Transverse colon (tissue), 4 donors: Measurements from ENCODE around the gene CS. TPM values are rescaled to one million over a fixed set of nuclear protein-coding genes. Genes with fewer than 3 reads are reported as not detected.

Source experiments
- DNase-seq: peaks from one replicate; pipeline ENCODE4 v3.0.0-alpha.2; 2019
- H3K27ac ChIP-seq, 4 donors: fragments of 200-600 bp; sonication (generic); 2 replicates each; pipeline ENCODE4 v1.5.1; 2016 to 2018; ENCODE audit warnings: inconsistent platforms in 4 of 4
- H3K27me3 ChIP-seq: fragments of 200-600 bp; sonication (generic); 2 replicates; pipeline ENCODE4 v1.5.1; 2017; ENCODE audit warnings: inconsistent platforms
- H3K36me3 ChIP-seq, 4 donors: fragments of 200-600 bp; sonication (generic); 2 replicates each; pipeline ENCODE4 v1.5.1; 2017 to 2019; ENCODE audit warnings: inconsistent platforms in 4 of 4
- H3K4me1 ChIP-seq, 4 donors: fragments of 200-600 bp; sonication (generic); 2 replicates each; pipeline ENCODE4 v1.5.1; 2017 to 2020; ENCODE audit warnings: inconsistent platforms in 4 of 4
- H3K4me3 ChIP-seq, 4 donors: fragments of 200-600 bp; sonication (generic); 1 replicate in 1 of 4; 2 replicates in 3 of 4; pipeline versions ENCODE4 v1.5.1 to v1.6.1; 2017 to 2019; ENCODE audit warnings: inconsistent platforms in 4 of 4
- H3K9me3 ChIP-seq, 2 donors: fragments of 200-600 bp; sonication (generic); 2 replicates each; pipeline ENCODE4 v1.5.1; 2017 to 2019; ENCODE audit warnings: inconsistent platforms in 2 of 2
- EP300 ChIP-seq: sonication (generic); formaldehyde crosslinking; IDR thresholded peaks from one replicate; pipeline ENCODE4 v1.6.1; 2017; ENCODE audit warnings: antibody characterized with exemption, low read depth
- POLR2A ChIP-seq: fragments of 450-650 bp; IDR thresholded peaks from one replicate; pipeline ENCODE4 v1.6.1; 2016; ENCODE audit warnings: antibody characterized with exemption, mild to moderate bottlenecking, moderate library complexity
- POLR2AphosphoS5 ChIP-seq, 3 donors: sonication (generic); formaldehyde crosslinking; IDR thresholded peaks; one replicate each; pipeline ENCODE4 v1.6.1; 2016; ENCODE audit warnings: antibody characterized with exemption in 3 of 3
- WGBS, 2 donors: methylation state at CpG; one replicate each; pipeline ENCODE4 v1.1.5; 2018; ENCODE audit warnings: low coverage in 1 of 2; 5-methylcytosine and 5-hydroxymethylcytosine counted together
- in situ Hi-C, 4 donors: fragments of 200-750 bp; cut with MboI; loops; one replicate each; pipeline versions ENCODE4 v1.15.0 to v1.15.1; 2017; ENCODE audit warnings: low sequenced_read_pairs in 3 of 4, low pct_ligation_motif_present in 1 of 4, low pct_unique_long_range_greater_than_20kb in 1 of 4
- intact Hi-C: fragments of 100-400 bp; cut with DNase I; formaldehyde crosslinking; loops from one replicate; pipeline ENCODE4 v1.15.1; 2023; ENCODE audit warnings: low total_unique reads
- total RNA-seq, 4 donors: library from RNA; depleted of rRNA; stranded (reverse); fragments of >200 nt; gene quantifications; one replicate each; pipeline ENCODE4 v1.1.0, GENCODE V29; 2016
- TF ChIP-seq, protein P1 (sequence below), 5 experiments: fragments of 200-600 bp in 3 of 5; fragments of 450-650 bp in 2 of 5; sonication (generic) in 3 of 5; IDR thresholded peaks; 1 replicate in 2 of 5; 2 replicates in 3 of 5; pipeline ENCODE4 v1.5.1; 2016 to 2017; ENCODE audit warnings: antibody characterized with exemption in 5 of 5, inconsistent platforms in 3 of 5, mild to moderate bottlenecking in 2 of 5, moderate library complexity in 1 of 5

Gene CS
- total RNA-seq, 4 donors from 2014 or later: 92.4 to 297 (median 213) TPM

DNA sequence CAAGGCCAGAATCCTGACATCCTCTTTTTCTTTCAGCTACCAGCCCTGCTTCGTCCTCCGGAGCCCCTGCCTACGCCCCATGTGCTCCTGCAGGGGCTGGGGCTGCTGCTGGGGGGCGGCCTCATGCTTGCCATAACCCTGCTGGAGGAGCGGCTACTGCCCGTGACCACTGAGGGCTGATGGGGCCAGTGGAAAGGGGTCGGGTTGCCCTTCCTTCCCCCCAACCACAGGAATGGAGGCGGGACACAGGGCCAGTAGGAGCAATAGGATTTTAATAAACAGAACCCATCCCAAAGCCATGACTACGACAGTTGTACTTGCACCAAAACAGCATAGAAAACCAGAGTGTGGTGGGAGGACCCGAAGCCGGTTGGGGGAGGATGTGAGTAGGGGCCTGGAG lies 62.6 kb downstream of the CS start:
- Histone ChIP-seq H3K4me1 (no peaks in the 10 kb centered on the region), H3K4me3 (no peak overlapping the region), H3K27ac (no peak overlapping the region), H3K36me3 (peaks cover 0 to 16% (median 7%) of the 10 kb centered on the region in 4 donors), H3K9me3 (no peaks in the 10 kb centered on the region), H3K27me3 (no peaks in the 10 kb centered on the region)
- DNase-seq: no peak
- 60 to 70% methylated on average over 2 to 11 of the region's 11 CpGs for WGBS, 2 donors
- intact Hi-C loops (no loop called here), in situ Hi-C loops (no loop called here)
- TF ChIP-seq POLR2A: no peak
- TF ChIP-seq, protein P1, sequence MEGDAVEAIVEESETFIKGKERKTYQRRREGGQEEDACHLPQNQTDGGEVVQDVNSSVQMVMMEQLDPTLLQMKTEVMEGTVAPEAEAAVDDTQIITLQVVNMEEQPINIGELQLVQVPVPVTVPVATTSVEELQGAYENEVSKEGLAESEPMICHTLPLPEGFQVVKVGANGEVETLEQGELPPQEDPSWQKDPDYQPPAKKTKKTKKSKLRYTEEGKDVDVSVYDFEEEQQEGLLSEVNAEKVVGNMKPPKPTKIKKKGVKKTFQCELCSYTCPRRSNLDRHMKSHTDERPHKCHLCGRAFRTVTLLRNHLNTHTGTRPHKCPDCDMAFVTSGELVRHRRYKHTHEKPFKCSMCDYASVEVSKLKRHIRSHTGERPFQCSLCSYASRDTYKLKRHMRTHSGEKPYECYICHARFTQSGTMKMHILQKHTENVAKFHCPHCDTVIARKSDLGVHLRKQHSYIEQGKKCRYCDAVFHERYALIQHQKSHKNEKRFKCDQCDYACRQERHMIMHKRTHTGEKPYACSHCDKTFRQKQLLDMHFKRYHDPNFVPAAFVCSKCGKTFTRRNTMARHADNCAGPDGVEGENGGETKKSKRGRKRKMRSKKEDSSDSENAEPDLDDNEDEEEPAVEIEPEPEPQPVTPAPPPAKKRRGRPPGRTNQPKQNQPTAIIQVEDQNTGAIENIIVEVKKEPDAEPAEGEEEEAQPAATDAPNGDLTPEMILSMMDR (IDR thresholded peaks at IDR 0.05): no peak
- no peak for TF ChIP-seq EP300
- no peak for TF ChIP-seq POLR2AphosphoS5 (IDR thresholded peaks at IDR 0.05)

DNA sequence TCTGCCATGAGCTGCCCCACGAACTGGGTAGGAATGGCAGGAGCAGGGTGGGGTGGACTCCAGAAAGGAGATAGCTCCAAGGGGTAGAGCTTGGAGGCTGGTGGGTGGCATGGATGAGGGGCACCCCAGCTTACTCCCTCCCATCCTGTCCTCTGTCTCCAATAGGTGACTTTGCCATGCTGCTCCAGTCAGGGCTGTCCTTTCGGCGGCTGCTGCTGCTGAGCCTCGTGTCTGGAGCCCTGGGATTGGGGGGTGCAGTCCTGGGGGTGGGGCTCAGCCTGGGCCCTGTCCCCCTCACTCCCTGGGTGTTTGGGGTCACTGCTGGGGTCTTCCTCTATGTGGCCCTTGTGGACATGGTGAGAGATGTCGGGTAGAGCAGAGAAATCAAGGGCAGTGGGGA lies 63.1 kb downstream of the CS start:
- no peaks in the 10 kb centered on the region for H3K9me3 ChIP-seq
- no peak for TF ChIP-seq POLR2AphosphoS5 (IDR thresholded peaks at IDR 0.05)
- no peak for TF ChIP-seq EP300
- TF ChIP-seq POLR2A: no peak
- TF ChIP-seq, protein P1 (IDR thresholded peaks at IDR 0.05): no peak
- no peaks in the 10 kb centered on the region for H3K4me1 ChIP-seq
- no peak overlapping the region for H3K4me3 ChIP-seq
- no peaks in the 10 kb centered on the region for H3K27me3 ChIP-seq
- 62% methylated on average over 5 of the region's 5 CpGs; no CpG with 5 or more reads in 1 of the 2 donors for WGBS, 2 donors
- in situ Hi-C loops: no loop called here
- no peak overlapping the region for H3K27ac ChIP-seq
- intact Hi-C loops: no loop called here
- no peak for DNase-seq
- peaks cover 0 to 11% (median 4%) of the 10 kb centered on the region in 4 donors for H3K36me3 ChIP-seq

DNA sequence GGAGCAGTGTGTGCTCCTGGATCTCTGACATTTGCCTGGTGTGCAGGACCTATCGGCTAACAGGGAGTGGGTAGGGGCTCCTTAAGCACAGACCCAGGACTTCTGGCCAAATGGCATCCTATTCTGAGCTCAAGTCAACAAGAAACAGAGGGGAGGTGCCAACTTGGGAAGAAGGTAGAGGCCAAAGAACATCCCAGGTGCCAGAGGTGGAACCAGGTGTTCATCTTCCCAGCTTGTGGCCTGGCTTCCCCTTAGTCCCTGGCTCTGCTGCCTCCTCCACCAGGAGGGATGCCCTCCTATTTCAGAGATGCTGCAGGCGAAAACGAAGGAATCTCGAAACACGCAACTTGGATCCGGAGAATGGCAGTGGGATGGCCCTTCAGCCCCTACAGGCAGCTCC lies 64.0 kb downstream of the CS start:
- WGBS, 2 donors: 87% methylated on average over 6 of the region's 6 CpGs; no CpG with 5 or more reads in 1 of the 2 donors
- Histone ChIP-seq H3K4me1 (peaks cover 0 to 2% (median 0%) of the 10 kb centered on the region in 4 donors), H3K36me3 (peaks cover 0 to 9% (median 3%) of the 10 kb centered on the region in 4 donors), H3K27ac (no peak overlapping the region), H3K9me3 (no peaks in the 10 kb centered on the region), H3K4me3 (no peak overlapping the region), H3K27me3 (no peaks in the 10 kb centered on the region)
- intact Hi-C loops: no loop called here
- in situ Hi-C loops: no loop called here
- TF ChIP-seq POLR2AphosphoS5 (IDR thresholded peaks at IDR 0.05): no peak
- TF ChIP-seq, protein P1 (IDR thresholded peaks at IDR 0.05): no peak
- TF ChIP-seq EP300: no peak
- TF ChIP-seq POLR2A: no peak
- no peak for DNase-seq

DNA sequence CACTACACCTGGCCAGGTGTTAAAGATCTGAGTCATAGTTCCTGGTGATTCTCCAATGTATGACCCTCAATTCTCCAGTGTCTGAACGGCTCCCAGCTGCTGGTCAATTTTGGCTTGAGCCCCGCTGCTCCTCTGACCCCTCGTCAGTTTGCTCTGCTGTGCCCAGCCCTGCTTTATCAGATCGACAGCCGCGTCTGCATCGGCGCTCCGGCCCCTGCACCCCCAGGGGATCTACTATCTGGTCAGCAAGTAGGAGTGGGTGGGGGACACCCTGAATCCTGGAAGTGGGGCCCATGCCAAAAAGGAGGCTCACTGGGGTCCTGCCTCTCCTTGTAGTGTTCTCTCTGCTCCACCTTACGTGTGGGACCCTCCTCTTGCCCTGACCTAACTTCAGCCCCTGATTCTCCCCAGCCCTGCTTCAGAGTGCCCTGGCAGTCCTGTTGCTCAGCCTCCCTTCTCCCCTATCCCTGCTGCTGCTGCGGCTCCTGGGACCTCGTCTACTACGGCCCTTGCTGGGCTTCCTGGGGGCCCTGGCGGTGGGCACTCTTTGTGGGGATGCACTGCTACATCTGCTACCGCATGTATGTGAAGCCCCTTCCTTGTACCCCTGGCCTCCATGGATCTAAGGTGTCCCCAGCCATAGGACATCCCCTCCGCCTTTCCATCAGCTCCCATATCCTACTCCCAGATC lies 65.2 kb downstream of the CS start:
- in situ Hi-C loops: no loop called here
- Histone ChIP-seq H3K4me1 (peaks cover 0 to 7% (median 4%) of the 10 kb centered on the region in 4 donors), H3K36me3 (no peaks in the 10 kb centered on the region), H3K27me3 (no peaks in the 10 kb centered on the region), H3K9me3 (no peaks in the 10 kb centered on the region), H3K27ac (no peak overlapping the region), H3K4me3 (no peak overlapping the region)
- intact Hi-C loops: no loop called here
- no peak for TF ChIP-seq POLR2A
- no peak for TF ChIP-seq EP300
- TF ChIP-seq, protein P1 (IDR thresholded peaks at IDR 0.05): no peak
- no peak for TF ChIP-seq POLR2AphosphoS5 (IDR thresholded peaks at IDR 0.05)
- no peak for DNase-seq
- WGBS, 2 donors: 89% methylated on average over 16 of the region's 16 CpGs; no CpG with 5 or more reads in 1 of the 2 donors
